IPS-20b (cell line): ENCODE results near the gene CPPED1.

Source experiments
- H3K27ac ChIP-seq: one replicate; pipeline ENCODE4 v1.5.1; 2013; ENCODE audit warnings: low read length
- H3K27me3 ChIP-seq: 2 replicates; pipeline ENCODE4 v1.6.1; 2013; ENCODE audit warnings: mild to moderate bottlenecking, low read length, inconsistent platforms; ENCODE audit not compliant: insufficient read depth
- H3K36me3 ChIP-seq: 2 replicates; pipeline ENCODE4 v1.6.1; 2013; ENCODE audit warnings: low read depth, mild to moderate bottlenecking, inconsistent platforms, low read length, moderate library complexity; ENCODE audit not compliant: insufficient read depth
- H3K4me1 ChIP-seq: 2 replicates; pipeline ENCODE4 v1.6.1; 2013; ENCODE audit warnings: mild to moderate bottlenecking, control low read depth, inconsistent platforms, low read length, moderate library complexity; ENCODE audit not compliant: insufficient read depth
- H3K4me3 ChIP-seq: 2 replicates; pipeline ENCODE4 v1.5.1; 2013; ENCODE audit warnings: mild to moderate bottlenecking, low read length, inconsistent platforms
- H3K9ac ChIP-seq: 2 replicates; pipeline ENCODE4 v1.6.1; 2013; ENCODE audit warnings: low read depth, mild to moderate bottlenecking, inconsistent platforms, low read length, moderate library complexity
- H3K9me3 ChIP-seq: 2 replicates; pipeline ENCODE4 v1.6.1; 2013; ENCODE audit warnings: mild to moderate bottlenecking, low read depth, low read length, inconsistent platforms; ENCODE audit not compliant: insufficient read depth

The CPPED1 gene

GRCh38 chr16:12747261-12747660 lies 56.4 kb downstream of the CPPED1 start:
- H3K9me3 ChIP-seq: no peaks in the 10 kb centered on the region
- no peak overlapping the region for H3K9ac ChIP-seq
- no peaks in the 10 kb centered on the region for H3K36me3 ChIP-seq

GRCh38 chr16:12744860-12745259 lies 58.8 kb downstream of the CPPED1 start:
- Histone ChIP-seq H3K9me3 (no peaks in the 10 kb centered on the region), H3K9ac (no peak overlapping the region)

More at GRCh38 chr16:12747261-12747660, 56.4 kb downstream of the CPPED1 start:
- Histone ChIP-seq H3K27ac (no peak overlapping the region), H3K27me3 (no peaks in the 10 kb centered on the region), H3K4me1 (no peaks in the 10 kb centered on the region), H3K4me3 (no peak overlapping the region)

GRCh38 chr16:12742741-12743140 lies 60.9 kb downstream of the CPPED1 start:
- Histone ChIP-seq H3K36me3 (no peaks in the 10 kb centered on the region), H3K9me3 (no peaks in the 10 kb centered on the region), H3K9ac (no peak overlapping the region), H3K4me1 (no peaks in the 10 kb centered on the region), H3K27ac (no peak overlapping the region), H3K27me3 (no peaks in the 10 kb centered on the region), H3K4me3 (no peak overlapping the region)

More at GRCh38 chr16:12744860-12745259, 58.8 kb downstream of the CPPED1 start:
- Histone ChIP-seq H3K36me3 (no peaks in the 10 kb centered on the region), H3K27ac (no peak overlapping the region), H3K27me3 (no peaks in the 10 kb centered on the region), H3K4me3 (no peak overlapping the region), H3K4me1 (no peaks in the 10 kb centered on the region)

GRCh38 chr16:12740986-12741610 lies 62.6 kb downstream of the CPPED1 start:
- H3K27ac ChIP-seq: no peak overlapping the region
- no peaks in the 10 kb centered on the region for H3K36me3 ChIP-seq
- H3K4me3 ChIP-seq: no peak overlapping the region
- no peak overlapping the region for H3K9ac ChIP-seq
- no peaks in the 10 kb centered on the region for H3K4me1 ChIP-seq
- H3K27me3 ChIP-seq: no peaks in the 10 kb centered on the region
- H3K9me3 ChIP-seq: no peaks in the 10 kb centered on the region

GRCh38 chr16:12739738-12740137 lies 63.9 kb downstream of the CPPED1 start:
- H3K36me3 ChIP-seq: no peaks in the 10 kb centered on the region
- no peaks in the 10 kb centered on the region for H3K9me3 ChIP-seq
- H3K4me1 ChIP-seq: no peaks in the 10 kb centered on the region
- H3K27me3 ChIP-seq: no peaks in the 10 kb centered on the region
- H3K4me3 ChIP-seq: no peak overlapping the region
- no peak overlapping the region for H3K27ac ChIP-seq
- H3K9ac ChIP-seq: no peak overlapping the region

GRCh38 chr16:12737563-12737962 lies 66.1 kb downstream of the CPPED1 start:
- peaks cover 13% of the 10 kb centered on the region for H3K9me3 ChIP-seq

GRCh38 chr16:12735805-12736204 lies 67.9 kb downstream of the CPPED1 start:
- H3K27ac ChIP-seq: no peak overlapping the region
- H3K27me3 ChIP-seq: no peaks in the 10 kb centered on the region
- H3K36me3 ChIP-seq: no peaks in the 10 kb centered on the region
- peaks cover 17% of the 10 kb centered on the region for H3K9me3 ChIP-seq
- no peak overlapping the region for H3K9ac ChIP-seq
- no peaks in the 10 kb centered on the region for H3K4me1 ChIP-seq
- no peak overlapping the region for H3K4me3 ChIP-seq

More at GRCh38 chr16:12737563-12737962, 66.1 kb downstream of the CPPED1 start:
- Histone ChIP-seq H3K4me3 (no peak overlapping the region), H3K4me1 (no peaks in the 10 kb centered on the region), H3K27ac (no peak overlapping the region), H3K36me3 (no peaks in the 10 kb centered on the region), H3K27me3 (no peaks in the 10 kb centered on the region), H3K9ac (no peak overlapping the region)

GRCh38 chr16:12732600-12732999 lies 71.1 kb downstream of the CPPED1 start:
- no peak overlapping the region for H3K27ac ChIP-seq
- H3K9me3 ChIP-seq: peaks cover 17% of the 10 kb centered on the region
- H3K36me3 ChIP-seq: no peaks in the 10 kb centered on the region
- H3K9ac ChIP-seq: no peak overlapping the region
- no peak overlapping the region for H3K4me3 ChIP-seq
- H3K4me1 ChIP-seq: no peaks in the 10 kb centered on the region; the same call in 1 of the 2 replicates
- no peaks in the 10 kb centered on the region for H3K27me3 ChIP-seq

- no peaks in the 10 kb centered on the region for H3K36me3 ChIP-seq
- peaks cover 17% of the 10 kb centered on the region for H3K9me3 ChIP-seq
- no peaks in the 10 kb centered on the region; the same call in 1 of the 2 replicates for H3K4me1 ChIP-seq
- no peak overlapping the region for H3K27ac ChIP-seq
- H3K4me3 ChIP-seq: no peak overlapping the region
- no peaks in the 10 kb centered on the region for H3K27me3 ChIP-seq
- no peak overlapping the region for H3K9ac ChIP-seq
Observed at GRCh38 chr16:12729448-12729847, 74.2 kb downstream of the CPPED1 start.

GRCh38 chr16:12728469-12728868 lies 75.2 kb downstream of the CPPED1 start:
- H3K4me3 ChIP-seq: no peak overlapping the region
- H3K9me3 ChIP-seq: peaks cover 13% of the 10 kb centered on the region
- no peaks in the 10 kb centered on the region for H3K36me3 ChIP-seq

GRCh38 chr16:12724226-12724625 lies 79.5 kb downstream of the CPPED1 start:
- Histone ChIP-seq H3K9ac (no peak overlapping the region), H3K9me3 (no peaks in the 10 kb centered on the region), H3K36me3 (no peaks in the 10 kb centered on the region), H3K4me1 (no peaks in the 10 kb centered on the region; the same call in 1 of the 2 replicates), H3K27ac (no peak overlapping the region), H3K4me3 (no peak overlapping the region), H3K27me3 (no peaks in the 10 kb centered on the region)

More at GRCh38 chr16:12728469-12728868, 75.2 kb downstream of the CPPED1 start:
- no peaks in the 10 kb centered on the region; the same call in 1 of the 2 replicates for H3K4me1 ChIP-seq
- H3K27me3 ChIP-seq: no peaks in the 10 kb centered on the region
- no peak overlapping the region for H3K9ac ChIP-seq
- H3K27ac ChIP-seq: no peak overlapping the region

- Histone ChIP-seq H3K4me3 (no peak overlapping the region), H3K9me3 (no peaks in the 10 kb centered on the region), H3K27me3 (no peaks in the 10 kb centered on the region), H3K4me1 (no peaks in the 10 kb centered on the region; the same call in 1 of the 2 replicates), H3K36me3 (no peaks in the 10 kb centered on the region), H3K9ac (no peak overlapping the region), H3K27ac (no peak overlapping the region)
Observed at GRCh38 chr16:12723681-12724080, 80.0 kb downstream of the CPPED1 start.
